Right atrium auricular region (tissue), 2 donors: ENCODE measurements around the gene TRIM63. TPM values are rescaled to one million over a fixed set of nuclear protein-coding genes. Genes with fewer than 3 reads are reported as not detected.

ENCODE experiments used
- DNase-seq: peaks from one replicate; pipeline ENCODE4 v3.0.0-alpha.2; 2019; ENCODE audit warnings: low spot score
- H3K27ac ChIP-seq, 2 donors: fragments of 200-600 bp; sonication (generic); 1 replicate in 1 of 2; 2 replicates in 1 of 2; pipeline ENCODE4 v1.5.1; 2016 to 2019
- H3K27me3 ChIP-seq, 2 donors: fragments of 200-600 bp; sonication (generic); one replicate each; pipeline versions ENCODE4 v1.5.1 to v1.6.0; 2017 to 2019
- H3K36me3 ChIP-seq: fragments of 200-600 bp; sonication (generic); one replicate; pipeline ENCODE4 v1.5.1; 2016
- H3K4me1 ChIP-seq, 2 donors: fragments of 200-600 bp; sonication (generic); one replicate each; pipeline versions ENCODE4 v1.5.1 to v1.6.0; 2017 to 2019
- H3K4me3 ChIP-seq, 2 donors: fragments of 200-600 bp; sonication (generic); 1 replicate in 1 of 2; 2 replicates in 1 of 2; pipeline ENCODE4 v1.5.1; 2017 to 2019; ENCODE audit warnings: mild to moderate bottlenecking in 1 of 2, moderate library complexity in 1 of 2
- H3K9me3 ChIP-seq, 2 donors: fragments of 200-600 bp; sonication (generic); one replicate each; pipeline ENCODE4 v1.5.1; 2019
- total RNA-seq, 2 donors: library from RNA; depleted of rRNA; stranded (reverse); fragments of >200 nt; gene quantifications; one replicate each; pipeline ENCODE4 v1.1.0, GENCODE V29; 2016
- TF ChIP-seq, protein P1 (sequence below), 2 donors: fragments of 200-600 bp; sonication (generic); IDR thresholded peaks; one replicate each; pipeline ENCODE4 v1.5.1; 2019; ENCODE audit warnings: antibody characterized with exemption in 2 of 2

The TRIM63 gene
- total RNA-seq, 2 donors from 2014 or later = 118 to 151 TPM

DNA sequence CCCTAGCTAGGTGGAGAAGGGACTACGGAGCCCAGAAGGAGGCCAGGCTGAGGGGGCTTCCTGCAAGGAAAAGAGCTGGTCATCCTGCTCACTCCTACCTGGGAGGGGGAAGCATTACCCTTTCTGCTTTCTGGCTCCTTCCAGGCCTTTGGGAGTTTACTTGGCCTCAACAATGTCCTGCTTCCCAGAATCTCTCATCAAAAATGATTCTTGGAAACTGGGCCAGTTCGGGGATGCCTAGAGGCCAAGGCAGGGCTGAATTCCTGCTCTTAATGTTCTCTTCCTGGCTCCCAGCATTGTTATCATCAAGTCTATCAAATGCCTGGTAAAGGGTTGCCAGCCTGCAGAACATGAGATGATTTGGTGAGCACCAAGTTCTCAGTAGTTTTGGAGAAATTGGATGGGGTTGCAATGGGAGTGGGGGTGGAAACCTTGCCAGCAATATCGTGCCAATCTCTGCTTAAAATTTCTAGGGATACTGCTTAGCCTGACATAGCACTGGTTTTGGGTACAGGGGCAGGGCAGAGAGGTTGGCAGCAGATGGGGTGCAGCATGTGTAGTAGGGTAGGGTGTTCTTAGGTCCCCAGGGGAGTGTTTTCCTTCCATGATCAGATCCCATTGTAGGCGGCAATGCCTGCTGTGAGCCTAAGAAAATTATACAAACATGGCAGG, 61.9 kb downstream of the TRIM63 start:
- Histone ChIP-seq H3K4me3 (no peak overlapping the region), H3K9me3 (no peaks in the 10 kb centered on the region), H3K4me1 (peaks cover 0 to 5% of the 10 kb centered on the region in 2 donors), H3K27ac (no peak overlapping the region), H3K27me3 (no peaks in the 10 kb centered on the region), H3K36me3 (no peaks in the 10 kb centered on the region)
- no peak for DNase-seq
- TF ChIP-seq, protein P1, sequence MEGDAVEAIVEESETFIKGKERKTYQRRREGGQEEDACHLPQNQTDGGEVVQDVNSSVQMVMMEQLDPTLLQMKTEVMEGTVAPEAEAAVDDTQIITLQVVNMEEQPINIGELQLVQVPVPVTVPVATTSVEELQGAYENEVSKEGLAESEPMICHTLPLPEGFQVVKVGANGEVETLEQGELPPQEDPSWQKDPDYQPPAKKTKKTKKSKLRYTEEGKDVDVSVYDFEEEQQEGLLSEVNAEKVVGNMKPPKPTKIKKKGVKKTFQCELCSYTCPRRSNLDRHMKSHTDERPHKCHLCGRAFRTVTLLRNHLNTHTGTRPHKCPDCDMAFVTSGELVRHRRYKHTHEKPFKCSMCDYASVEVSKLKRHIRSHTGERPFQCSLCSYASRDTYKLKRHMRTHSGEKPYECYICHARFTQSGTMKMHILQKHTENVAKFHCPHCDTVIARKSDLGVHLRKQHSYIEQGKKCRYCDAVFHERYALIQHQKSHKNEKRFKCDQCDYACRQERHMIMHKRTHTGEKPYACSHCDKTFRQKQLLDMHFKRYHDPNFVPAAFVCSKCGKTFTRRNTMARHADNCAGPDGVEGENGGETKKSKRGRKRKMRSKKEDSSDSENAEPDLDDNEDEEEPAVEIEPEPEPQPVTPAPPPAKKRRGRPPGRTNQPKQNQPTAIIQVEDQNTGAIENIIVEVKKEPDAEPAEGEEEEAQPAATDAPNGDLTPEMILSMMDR (IDR thresholded peaks at IDR 0.05) = no peak

DNA sequence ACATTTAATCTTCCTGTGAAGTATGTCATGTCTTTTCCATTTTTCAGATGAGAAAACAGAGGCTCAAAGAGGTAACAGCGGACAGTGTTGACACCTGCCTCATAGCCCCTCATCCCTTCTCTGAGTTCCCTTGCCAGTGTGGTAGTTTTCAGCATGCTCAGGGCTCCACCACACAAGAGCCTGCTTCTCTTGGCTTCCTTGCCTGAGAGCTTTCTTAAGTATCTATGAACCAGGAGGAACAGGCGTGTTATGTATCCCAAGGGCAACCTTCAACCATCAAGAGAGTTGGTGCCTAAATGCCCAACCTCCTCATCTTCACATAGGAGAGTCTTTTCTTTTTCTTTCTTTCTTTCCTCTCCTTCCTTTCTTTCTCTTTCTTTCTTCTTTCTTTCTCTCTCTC, 63.7 kb downstream of the TRIM63 start:
- no peaks in the 10 kb centered on the region for H3K36me3 ChIP-seq
- no peak overlapping the region for H3K4me3 ChIP-seq
- TF ChIP-seq, protein P1 (IDR thresholded peaks at IDR 0.05) = no peak
- H3K27ac ChIP-seq = no peak overlapping the region
- H3K27me3 ChIP-seq = no peaks in the 10 kb centered on the region
- peaks cover 0 to 6% of the 10 kb centered on the region in 2 donors for H3K4me1 ChIP-seq
- DNase-seq = no peak
- no peaks in the 10 kb centered on the region for H3K9me3 ChIP-seq

DNA sequence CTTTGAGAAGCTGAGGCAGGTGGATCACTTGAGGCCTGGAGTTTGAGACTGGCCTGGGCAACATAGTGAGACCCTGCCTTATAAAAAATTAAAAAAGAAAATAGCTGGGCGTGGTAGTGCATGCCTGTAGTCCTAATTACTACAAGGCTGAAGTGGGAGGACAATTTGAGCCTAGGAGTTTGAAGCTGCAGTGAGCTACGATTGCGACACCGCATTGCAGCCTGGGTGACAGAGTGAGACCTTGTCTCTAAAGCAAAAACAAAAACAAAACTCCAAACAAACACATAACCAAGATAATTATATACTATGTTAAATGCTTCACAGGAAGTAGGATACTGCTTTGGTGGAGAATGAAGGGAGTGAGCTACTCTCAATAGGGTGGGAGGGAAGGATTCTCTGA, 64.2 kb downstream of the TRIM63 start:
- no peaks in the 10 kb centered on the region for H3K9me3 ChIP-seq
- no peak overlapping the region for H3K4me3 ChIP-seq
- H3K27ac ChIP-seq = no peak overlapping the region
- TF ChIP-seq, protein P1 (IDR thresholded peaks at IDR 0.05) = no peak
- H3K4me1 ChIP-seq = peaks cover 0 to 11% of the 10 kb centered on the region in 2 donors
- H3K27me3 ChIP-seq = no peaks in the 10 kb centered on the region
- H3K36me3 ChIP-seq = no peaks in the 10 kb centered on the region
- DNase-seq = no peak

Other genes with a start within 250 kb of the TRIM63 start
- gene MTFR1L, start 247.7 kb downstream of the TRIM63 start, total RNA-seq = 100 to 1,000 TPM; 154 to 303 TPM
- not detected for gene AUNIP, start 208.2 kb downstream of the TRIM63 start, total RNA-seq
- gene PAQR7, start 191.9 kb downstream of the TRIM63 start, total RNA-seq = 1 to 10 TPM in 1 of 2 donors, under 1 TPM in 1; 0.85 to 2.9 TPM
- 10 to 100 TPM; 13.4 to 21.0 TPM for gene STMN1, start 161.2 kb downstream of the TRIM63 start, total RNA-seq
- gene PAFAH2, start 69.6 kb downstream of the TRIM63 start, total RNA-seq = 1 to 10 TPM; 4.3 to 5.5 TPM
- 1 to 10 TPM in 1 of 2 donors, under 1 TPM in 1; 0.79 to 1.4 TPM for gene EXTL1, start 45.9 kb downstream of the TRIM63 start, total RNA-seq
- gene SLC30A2, start 21.5 kb downstream of the TRIM63 start, total RNA-seq = under 1 TPM; 0.22 to 0.63 TPM
- gene PDIK1L, start 44.2 kb upstream of the TRIM63 start, total RNA-seq = 1 to 10 TPM; 3.0 to 3.4 TPM
- 1 to 10 TPM; 3.8 to 4.3 TPM for gene FAM110D, start 91.4 kb upstream of the TRIM63 start, total RNA-seq
- not detected for gene C1orf232, start 101.3 kb upstream of the TRIM63 start, total RNA-seq
- gene ZNF593, start 102.3 kb upstream of the TRIM63 start, total RNA-seq = 10 to 100 TPM; 12.8 to 30.5 TPM
- not detected for gene ZNF593OS, start 104.2 kb upstream of the TRIM63 start, total RNA-seq
- 1 to 10 TPM in 1 of 2 donors, under 1 TPM in 1; 0.52 to 1.3 TPM for gene CNKSR1, start 109.9 kb upstream of the TRIM63 start, total RNA-seq
- gene CATSPER4, start 123.0 kb upstream of the TRIM63 start, total RNA-seq = not detected
- gene CEP85, start 166.6 kb upstream of the TRIM63 start, total RNA-seq = 100 to 1,000 TPM in 1 of 2 donors, 10 to 100 TPM in 1; 31.2 to 104 TPM
- gene SH3BGRL3, start 212.5 kb upstream of the TRIM63 start, total RNA-seq = 10 to 100 TPM; 24.8 to 66.0 TPM
- gene UBXN11, start 239.0 kb upstream of the TRIM63 start, total RNA-seq = 1 to 10 TPM; 4.5 to 7.4 TPM